GOT3 (cell line): ENCODE measurements around the gene PRDX1.
"Not testable (repeated sequence)": the region's sequence is repeated elsewhere in the genome, so short reads cannot be mapped to it uniquely, and the experiment has no call there.

Experiments used
- DNase-seq: peaks from one replicate; lab custom pipeline; 2025; ENCODE audit warnings: mixed read lengths; lab: John Stamatoyannopoulos, UW

The PRDX1 gene

GRCh38 chr1:45535988-45536766, 14.5 kb upstream of the PRDX1 start:
- DNase-seq: no peak

- DNase-seq: no peak
Observed at GRCh38 chr1:45531873-45532272, 10.2 kb upstream of the PRDX1 start.

- DNase-seq: no peak
Observed at GRCh38 chr1:45530632-45531135, 9.0 kb upstream of the PRDX1 start.

GRCh38 chr1:45526135-45526644, 4.5 kb upstream of the PRDX1 start:
- DNase-seq: no peak

GRCh38 chr1:45523975-45524374, 2.3 kb upstream of the PRDX1 start:
- DNase-seq: not testable (repeated sequence)

- DNase-seq: not testable (repeated sequence)
Observed at GRCh38 chr1:45523516-45523915, 1.8 kb upstream of the PRDX1 start.

- no peak for DNase-seq
Observed at GRCh38 chr1:45522324-45523104, 830 bp upstream of the PRDX1 start.

- not testable (repeated sequence) for DNase-seq
Observed at GRCh38 chr1:45519774-45520173, 1.9 kb downstream of the PRDX1 start.

- no peak for DNase-seq
Observed at GRCh38 chr1:45518910-45519309, 2.8 kb downstream of the PRDX1 start.

- DNase-seq: not testable (repeated sequence)
Observed at GRCh38 chr1:45518366-45518765, 3.3 kb downstream of the PRDX1 start.

- no peak for DNase-seq
Observed at GRCh38 chr1:45516465-45516864, 5.2 kb downstream of the PRDX1 start.

- no peak for DNase-seq
Observed at GRCh38 chr1:45516036-45516435, 5.6 kb downstream of the PRDX1 start.

- DNase-seq: not testable (repeated sequence)
Observed at GRCh38 chr1:45513532-45514260, 8.0 kb downstream of the PRDX1 start.

GRCh38 chr1:45512641-45513054, 9.0 kb downstream of the PRDX1 start:
- DNase-seq: no peak

GRCh38 chr1:45510972-45511527, 10.6 kb downstream of the PRDX1 start:
- no peak for DNase-seq

- no peak for DNase-seq
Observed at GRCh38 chr1:45510036-45510971, 11.4 kb downstream of the PRDX1 start.

- no peak for DNase-seq
Observed at GRCh38 chr1:45508295-45509151, 13.2 kb downstream of the PRDX1 start.

- DNase-seq: no peak
Observed at GRCh38 chr1:45507893-45508292, 13.8 kb downstream of the PRDX1 start.

- no peak for DNase-seq
Observed at GRCh38 chr1:45507195-45507594, 14.5 kb downstream of the PRDX1 start.
